ENCODE measurements around the gene COG4. TPM values are rescaled to one million over a fixed set of nuclear protein-coding genes. Genes with fewer than 3 reads are reported as not detected.
A peak's percentile ranks its signal among the peaks of the same experiment; 100 is the strongest.

Gene COG4
- total RNA-seq, 6 experiments from 2014 or later = 70.2 to 91.7 (median 80.2) TPM

DNA sequence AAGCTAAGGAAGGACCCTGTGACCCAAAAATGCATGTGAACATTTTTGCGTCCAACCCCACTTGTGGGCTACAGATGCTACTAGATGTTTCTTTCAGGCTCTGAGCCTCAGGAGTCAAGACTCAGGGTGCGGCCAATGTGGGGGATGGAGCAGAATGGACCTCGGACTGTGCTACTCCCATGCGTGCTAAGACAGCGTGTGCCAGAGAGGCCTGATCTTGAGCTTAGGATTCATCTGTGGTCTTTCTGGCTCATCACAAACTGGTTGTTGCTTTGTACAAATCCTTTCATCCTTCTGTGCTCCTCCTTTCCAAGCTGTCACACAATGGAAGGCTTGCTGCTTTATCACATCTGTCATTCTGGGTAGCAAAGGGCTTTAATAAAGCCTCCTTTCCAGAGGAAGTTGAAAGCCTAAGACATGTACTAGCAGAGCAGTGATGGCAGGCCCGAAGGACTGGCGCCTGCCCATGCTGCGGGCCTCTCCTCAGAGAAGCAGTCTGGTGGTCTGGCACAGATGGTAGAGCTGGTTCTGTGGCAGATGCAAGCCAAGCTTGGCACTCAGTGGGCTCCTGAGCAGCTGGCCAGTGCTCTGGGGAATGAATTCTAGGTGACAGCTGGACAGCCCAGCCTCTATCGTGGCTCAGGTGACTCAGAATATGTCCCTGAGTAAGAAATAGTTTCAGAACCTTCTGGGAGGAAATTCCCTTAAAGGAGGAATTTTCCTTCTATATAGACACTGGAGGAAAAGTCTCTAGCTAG is 27.8 kb downstream of the COG4 start:
- Mint-ChIP-seq H3K4me3 (no peak overlapping the region), H3K27me3 (ENCODE audit: insufficient read depth) (no peaks in the 10 kb centered on the region; the same call in 1 of the 2 replicates), H3K9me3 (no peaks in the 10 kb centered on the region), H3K36me3 (ENCODE audit: low read depth) (peaks cover 16% of the 10 kb centered on the region), H3K27ac (no peak overlapping the region), H3K4me1 (ENCODE audit: low read depth) (peaks cover 11% of the 10 kb centered on the region)
- TF ChIP-seq, protein P1, sequence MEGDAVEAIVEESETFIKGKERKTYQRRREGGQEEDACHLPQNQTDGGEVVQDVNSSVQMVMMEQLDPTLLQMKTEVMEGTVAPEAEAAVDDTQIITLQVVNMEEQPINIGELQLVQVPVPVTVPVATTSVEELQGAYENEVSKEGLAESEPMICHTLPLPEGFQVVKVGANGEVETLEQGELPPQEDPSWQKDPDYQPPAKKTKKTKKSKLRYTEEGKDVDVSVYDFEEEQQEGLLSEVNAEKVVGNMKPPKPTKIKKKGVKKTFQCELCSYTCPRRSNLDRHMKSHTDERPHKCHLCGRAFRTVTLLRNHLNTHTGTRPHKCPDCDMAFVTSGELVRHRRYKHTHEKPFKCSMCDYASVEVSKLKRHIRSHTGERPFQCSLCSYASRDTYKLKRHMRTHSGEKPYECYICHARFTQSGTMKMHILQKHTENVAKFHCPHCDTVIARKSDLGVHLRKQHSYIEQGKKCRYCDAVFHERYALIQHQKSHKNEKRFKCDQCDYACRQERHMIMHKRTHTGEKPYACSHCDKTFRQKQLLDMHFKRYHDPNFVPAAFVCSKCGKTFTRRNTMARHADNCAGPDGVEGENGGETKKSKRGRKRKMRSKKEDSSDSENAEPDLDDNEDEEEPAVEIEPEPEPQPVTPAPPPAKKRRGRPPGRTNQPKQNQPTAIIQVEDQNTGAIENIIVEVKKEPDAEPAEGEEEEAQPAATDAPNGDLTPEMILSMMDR (IDR thresholded peaks at IDR 0.05) = no peak
- no peak for DNase-seq

DNA sequence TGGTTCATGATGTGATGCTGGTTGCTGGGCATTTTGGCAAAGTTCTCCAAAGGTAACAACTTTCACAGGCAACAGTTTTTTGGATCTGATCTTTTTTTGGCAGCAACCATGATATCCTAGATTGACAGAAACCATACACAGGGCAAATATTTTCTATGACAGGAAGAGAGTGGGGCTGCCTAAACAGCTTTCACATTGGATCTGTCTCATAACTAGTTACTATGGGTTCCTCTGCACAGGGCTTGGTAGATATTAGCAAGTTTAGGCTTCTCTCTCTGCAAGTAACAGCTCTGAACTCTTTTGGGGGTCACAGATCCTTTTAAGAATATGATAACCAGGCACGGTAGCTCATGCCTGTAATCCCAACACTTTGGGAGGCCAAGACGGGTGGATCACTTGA is 28.6 kb downstream of the COG4 start:
- no peaks in the 10 kb centered on the region; the same call in 1 of the 2 replicates for H3K27me3 Mint-ChIP-seq (ENCODE audit: insufficient read depth)
- no peaks in the 10 kb centered on the region for H3K9me3 Mint-ChIP-seq
- H3K4me3 Mint-ChIP-seq = no peak overlapping the region
- H3K36me3 Mint-ChIP-seq (ENCODE audit: low read depth) = peaks cover 20% of the 10 kb centered on the region
- no peak for DNase-seq
- TF ChIP-seq, protein P1 (IDR thresholded peaks at IDR 0.05) = no peak
- no peak overlapping the region for H3K27ac Mint-ChIP-seq
- H3K4me1 Mint-ChIP-seq (ENCODE audit: low read depth) = peaks cover 11% of the 10 kb centered on the region

DNA sequence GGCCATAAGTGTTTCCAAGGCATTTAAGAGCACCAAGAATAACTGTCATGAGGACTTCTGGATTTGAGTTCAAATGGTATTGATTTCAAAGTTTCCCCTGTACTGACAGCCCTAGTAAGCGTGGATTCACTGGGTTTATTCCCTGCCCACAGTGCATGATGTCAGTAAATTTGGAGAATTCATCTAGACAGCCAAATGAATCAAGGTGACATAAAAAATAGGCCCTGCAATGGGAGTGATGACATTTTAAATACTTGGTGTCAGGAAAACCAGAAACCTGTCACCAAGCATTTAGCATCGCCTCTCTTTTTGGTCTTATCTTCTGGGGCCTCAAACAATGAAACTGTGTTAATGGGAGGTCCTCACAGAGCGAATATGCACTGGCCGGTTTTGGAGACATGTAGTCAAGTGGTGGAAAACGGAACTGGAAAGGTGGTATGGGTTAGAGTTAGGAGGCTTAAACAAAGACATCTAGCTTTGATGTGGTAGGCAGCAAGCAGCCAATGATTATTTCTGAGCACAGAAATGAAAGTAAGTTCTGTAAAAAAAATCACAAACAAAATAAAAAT is 29.1 kb downstream of the COG4 start:
- no peak overlapping the region for H3K4me3 Mint-ChIP-seq
- TF ChIP-seq, protein P1 (IDR thresholded peaks at IDR 0.05) = no peak
- peaks cover 25% of the 10 kb centered on the region for H3K36me3 Mint-ChIP-seq (ENCODE audit: low read depth)
- no peak overlapping the region for H3K27ac Mint-ChIP-seq
- DNase-seq = no peak
- no peaks in the 10 kb centered on the region; the same call in 1 of the 2 replicates for H3K27me3 Mint-ChIP-seq (ENCODE audit: insufficient read depth)
- H3K9me3 Mint-ChIP-seq = no peaks in the 10 kb centered on the region
- peaks cover 11% of the 10 kb centered on the region for H3K4me1 Mint-ChIP-seq (ENCODE audit: low read depth)

DNA sequence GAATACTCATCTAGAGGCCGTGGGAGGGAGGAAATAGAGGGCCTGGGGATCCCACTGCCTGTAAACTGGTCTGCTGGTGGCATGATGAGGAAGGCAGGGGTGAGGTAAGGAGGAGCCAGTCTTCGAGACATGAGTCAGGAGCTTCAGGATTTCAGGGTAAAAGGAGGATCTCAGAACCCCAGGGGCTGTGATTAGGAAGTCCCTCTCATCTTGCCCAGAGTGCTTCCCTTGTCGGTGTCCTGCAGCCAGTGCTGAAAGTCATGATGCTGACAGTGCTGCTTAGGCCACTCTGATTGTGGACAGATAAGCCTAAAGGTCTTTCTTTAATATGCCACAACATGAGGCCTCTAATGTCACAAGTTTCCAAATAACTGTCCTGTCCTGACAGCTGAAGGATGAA is 29.6 kb downstream of the COG4 start:
- Mint-ChIP-seq H3K9me3 (no peaks in the 10 kb centered on the region), H3K27me3 (ENCODE audit: insufficient read depth) (no peaks in the 10 kb centered on the region; the same call in 1 of the 2 replicates), H3K27ac (0 out of 2 replicates have a peak overlapping the region, but pooled peaks have one; percentile 3), H3K4me3 (no peak overlapping the region), H3K4me1 (ENCODE audit: low read depth) (peaks cover 11% of the 10 kb centered on the region), H3K36me3 (ENCODE audit: low read depth) (peaks cover 25% of the 10 kb centered on the region)
- peak; percentile 17 for DNase-seq
- TF ChIP-seq, protein P1 (IDR thresholded peaks at IDR 0.05) = no peak

DNA sequence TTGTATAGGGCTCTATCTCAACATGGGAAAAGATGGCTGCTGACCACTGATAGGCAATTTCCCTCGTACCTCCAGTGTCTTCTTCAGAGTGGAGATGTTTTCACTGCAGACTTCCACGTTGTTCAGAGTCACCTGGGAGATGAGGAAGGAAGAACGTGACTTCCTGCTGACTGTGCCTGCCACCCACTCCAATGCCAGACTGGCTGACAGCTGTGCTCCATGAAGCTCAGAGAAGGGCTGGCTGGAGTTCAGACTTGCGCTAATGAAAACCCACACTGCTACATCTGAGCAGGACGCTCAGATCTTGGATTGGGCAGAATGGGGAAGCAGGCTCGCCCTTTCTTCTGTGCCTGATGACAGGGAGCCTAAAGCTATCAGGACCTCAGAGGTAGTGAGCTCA is 33.1 kb downstream of the COG4 start:
- H3K27me3 Mint-ChIP-seq (ENCODE audit: insufficient read depth) = no peaks in the 10 kb centered on the region; the same call in 1 of the 2 replicates
- no peak overlapping the region for H3K27ac Mint-ChIP-seq
- TF ChIP-seq, protein P1 (IDR thresholded peaks at IDR 0.05) = no peak
- H3K36me3 Mint-ChIP-seq (ENCODE audit: low read depth) = peaks cover 23% of the 10 kb centered on the region
- H3K9me3 Mint-ChIP-seq = no peaks in the 10 kb centered on the region
- DNase-seq = no peak
- H3K4me1 Mint-ChIP-seq (ENCODE audit: low read depth) = peaks cover 11% of the 10 kb centered on the region
- no peak overlapping the region for H3K4me3 Mint-ChIP-seq
